Measurements from ENCODE around the gene CHSY3. TPM values are rescaled to one million over a fixed set of nuclear protein-coding genes. Genes with fewer than 3 reads are reported as not detected.

CHSY3 gene
- total and polyA plus RNA-seq, 2 experiments from 2014 or later: 0.44 to 3.0 TPM

- TF ChIP-seq ZNF331 (CRISPR knock-in tag; IDR thresholded peaks at IDR 0.05; ENCODE audit: low read depth): no peak
- TF ChIP-seq REST (IDR thresholded peaks at IDR 0.05; ENCODE audit: unreplicated experiment): no peak
Measured at GRCh38 chr5:129963359-129963758, 59.1 kb downstream of the CHSY3 start (continued).

GRCh38 chr5:129966071-129966470, 61.8 kb downstream of the CHSY3 start:
- Mint-ChIP-seq H3K4me3 (no peak overlapping the region), H3K9me3 (no peaks in the 10 kb centered on the region), H3K36me3 (ENCODE audit: low read depth) (no peaks in the 10 kb centered on the region), H3K27me3 (ENCODE audit: insufficient read depth, low read depth, poor library complexity) (no peaks in the 10 kb centered on the region), H3K4me1 (no peaks in the 10 kb centered on the region), H3K27ac (no peak overlapping the region)
- Histone ChIP-seq H3K9me2 (ENCODE audit: insufficient read depth) (no peaks in the 10 kb centered on the region), H3K4me1 (ENCODE audit: insufficient read depth) (no peaks in the 10 kb centered on the region), H3K36me3 (ENCODE audit: insufficient read depth) (no peaks in the 10 kb centered on the region), H3K27me3 (ENCODE audit: insufficient read depth) (no peaks in the 10 kb centered on the region), H3K27ac (ENCODE audit: low read depth) (no peak overlapping the region), H3K79me2 (replicated peaks; ENCODE audit: insufficient read depth) (no peaks in the 10 kb centered on the region), H2AFZ (no peak overlapping the region), H3K4me2 (no peak overlapping the region), H4K20me1 (replicated peaks; ENCODE audit: insufficient read depth) (no peaks in the 10 kb centered on the region), H3K4me3 (no peak overlapping the region), H3F3A (replicated peaks; ENCODE audit: low read depth) (no peaks in the 10 kb centered on the region)
- ATAC-seq (no peak), DNase-seq (ENCODE audit: low spot score) (no peak)
- TF ChIP-seq CTCF (conservative IDR thresholded peaks at IDR 0.05; ENCODE audit: low read depth in 2 of 2): no peak
- no peak for TF ChIP-seq JUNB (IDR thresholded peaks at IDR 0.05; ENCODE audit: unreplicated experiment)
- no peak for TF ChIP-seq REST (IDR thresholded peaks at IDR 0.05; ENCODE audit: unreplicated experiment)
- TF ChIP-seq ZNF462 (CRISPR knock-in tag; IDR thresholded peaks at IDR 0.05): no peak
- no peak for TF ChIP-seq ZNF331 (CRISPR knock-in tag; IDR thresholded peaks at IDR 0.05; ENCODE audit: low read depth)
- TF ChIP-seq CREB1 (CRISPR knock-in tag; IDR thresholded peaks at IDR 0.05; ENCODE audit: low read depth): no peak
- no peak for TF ChIP-seq EZH2 (IDR thresholded peaks at IDR 0.05; ENCODE audit: low read depth, unreplicated experiment)
- no peak for TF ChIP-seq NANOG (IDR thresholded peaks at IDR 0.05; ENCODE audit: borderline replicate concordance)
- no peak for TF ChIP-seq STAT1 (IDR thresholded peaks at IDR 0.05; ENCODE audit: unreplicated experiment)
- TF ChIP-seq EZH2phosphoT487 (IDR thresholded peaks at IDR 0.05; ENCODE audit: unreplicated experiment): no peak

All from GM23338 (cell line).